ENCODE measurements around the gene MTUS2.

MTUS2 gene

GRCh38 chr13:29504691-29505090, 684.6 kb downstream of the MTUS2 start:
- TF ChIP-seq CTCF (conservative IDR thresholded peaks at IDR 0.05; ENCODE audit: low read depth, low read length): no peak
- no peak for DNase-seq (ENCODE audit: low read depth)
- H3K4me3 ChIP-seq (ENCODE audit: low read depth, low read length): no peak overlapping the region

- DNase-seq (ENCODE audit: low read depth): no peak
- no peak overlapping the region for H3K4me3 ChIP-seq (ENCODE audit: low read depth, low read length)
- TF ChIP-seq CTCF (conservative IDR thresholded peaks at IDR 0.05; ENCODE audit: low read depth, low read length): no peak
Measured at GRCh38 chr13:29505511-29505910, 685.4 kb downstream of the MTUS2 start.

- no peak for TF ChIP-seq CTCF (conservative IDR thresholded peaks at IDR 0.05; ENCODE audit: low read depth, low read length)
- no peak overlapping the region for H3K4me3 ChIP-seq (ENCODE audit: low read depth, low read length)
- DNase-seq (ENCODE audit: low read depth): no peak
Measured at GRCh38 chr13:29505950-29506349, 685.8 kb downstream of the MTUS2 start.

- no peak for DNase-seq (ENCODE audit: low read depth)
- TF ChIP-seq CTCF (conservative IDR thresholded peaks at IDR 0.05; ENCODE audit: low read depth, low read length): no peak
- H3K4me3 ChIP-seq (ENCODE audit: low read depth, low read length): no peak overlapping the region
Measured at GRCh38 chr13:29507356-29507755, 687.2 kb downstream of the MTUS2 start.

GRCh38 chr13:29508130-29508875, 688.2 kb downstream of the MTUS2 start:
- TF ChIP-seq CTCF (conservative IDR thresholded peaks at IDR 0.05; ENCODE audit: low read depth, low read length): peak; percentile 99
- DNase-seq (ENCODE audit: low read depth): peak; percentile 90
- no peak overlapping the region for H3K4me3 ChIP-seq (ENCODE audit: low read depth, low read length)

- H3K4me3 ChIP-seq (ENCODE audit: low read depth, low read length): no peak overlapping the region
- DNase-seq (ENCODE audit: low read depth): no peak
Measured at GRCh38 chr13:29508876-29509252, 688.7 kb downstream of the MTUS2 start.

More at GRCh38 chr13:29508876-29509252, 688.7 kb downstream of the MTUS2 start:
- TF ChIP-seq CTCF (conservative IDR thresholded peaks at IDR 0.05; ENCODE audit: low read depth, low read length): no peak
